H9 (cell line): ENCODE measurements around the gene NEAT1. TPM values are rescaled to one million over a fixed set of nuclear protein-coding genes. Genes with fewer than 3 reads are reported as not detected.

Experiments used
- DNase-seq: peaks from one replicate; pipeline ENCODE4 v3.0.0-alpha.2; 2017
- H2AFZ ChIP-seq: one replicate; pipeline ENCODE4 v1.6.1; 2013; ENCODE audit warnings: mild to moderate bottlenecking, low read length, control low read depth, moderate library complexity
- H2AK5ac ChIP-seq: 2 replicates; pipeline ENCODE4 v1.6.1; 2013; ENCODE audit warnings: low read length, control low read depth, mixed read lengths; ENCODE audit not compliant: insufficient read length
- H2BK120ac ChIP-seq: one replicate; pipeline ENCODE4 v1.6.1; 2013; ENCODE audit warnings: low read depth, mild to moderate bottlenecking, low read length, control low read depth, inconsistent platforms; ENCODE audit not compliant: poor library complexity, severe bottlenecking
- H2BK12ac ChIP-seq: 2 replicates; pipeline ENCODE4 v1.6.1; 2013; ENCODE audit warnings: low read length, control low read depth, mixed read lengths, low read depth; ENCODE audit not compliant: insufficient read length
- H2BK15ac ChIP-seq: 2 replicates; pipeline ENCODE4 v1.6.1; 2013; ENCODE audit warnings: low read depth, low read length, control low read depth
- H2BK20ac ChIP-seq: one replicate; pipeline ENCODE4 v1.6.1; 2013; ENCODE audit warnings: low read depth, mild to moderate bottlenecking, low read length, control low read depth, inconsistent platforms; ENCODE audit not compliant: poor library complexity, severe bottlenecking
- H2BK5ac ChIP-seq: 2 replicates; pipeline ENCODE4 v1.6.1; 2013; ENCODE audit warnings: low read length, control low read depth, mixed read lengths; ENCODE audit not compliant: insufficient read length
- H3K14ac ChIP-seq: 2 replicates; pipeline ENCODE4 v1.6.1; 2013; ENCODE audit warnings: low read length, control low read depth; ENCODE audit not compliant: insufficient read depth
- H3K18ac ChIP-seq: 2 replicates; pipeline ENCODE4 v1.6.1; 2013; ENCODE audit warnings: low read depth, mild to moderate bottlenecking, mixed read lengths, low read length, control low read depth; ENCODE audit not compliant: insufficient read length
- H3K23ac ChIP-seq: 2 replicates; pipeline ENCODE4 v1.6.1; 2013; ENCODE audit warnings: low read length, control low read depth, mixed read lengths, low read depth; ENCODE audit not compliant: insufficient read length
- H3K23me2 ChIP-seq: 2 replicates; pipeline ENCODE4 v1.6.1; 2013; ENCODE audit warnings: low read depth, mild to moderate bottlenecking, mixed read lengths, low read length, control low read depth; ENCODE audit not compliant: insufficient read length, poor library complexity, severe bottlenecking
- H3K27ac ChIP-seq: 2 replicates; pipeline ENCODE4 v1.5.1; 2013; ENCODE audit warnings: low read length, control low read depth, mixed read lengths, low read depth; ENCODE audit not compliant: insufficient read length
- H3K27me3 ChIP-seq: 2 replicates; pipeline ENCODE4 v1.6.1; 2013; ENCODE audit warnings: low read length, control low read depth, inconsistent platforms; ENCODE audit not compliant: insufficient read depth
- H3K4ac ChIP-seq: 2 replicates; pipeline ENCODE4 v1.6.1; 2013; ENCODE audit warnings: low read depth, mild to moderate bottlenecking, control low read depth, inconsistent platforms, low read length, moderate library complexity
- H3K4me1 ChIP-seq: 2 replicates; pipeline ENCODE4 v1.6.1; 2013; ENCODE audit warnings: low read length, control low read depth, inconsistent platforms; ENCODE audit not compliant: insufficient read depth
- H3K4me2 ChIP-seq: 2 replicates; pipeline ENCODE4 v1.6.1; 2013; ENCODE audit warnings: low read length, control low read depth, mixed read lengths; ENCODE audit not compliant: insufficient read length, insufficient read depth
- H3K56ac ChIP-seq: 2 replicates; pipeline ENCODE4 v1.6.1; 2013; ENCODE audit warnings: low read depth, mild to moderate bottlenecking, mixed read lengths, low read length, control low read depth; ENCODE audit not compliant: insufficient read length
- H3K79me1 ChIP-seq: 2 replicates; pipeline ENCODE4 v1.6.1; 2013; ENCODE audit warnings: low read depth, mild to moderate bottlenecking, moderate library complexity, low read length, control low read depth, inconsistent platforms; ENCODE audit not compliant: insufficient read depth, poor library complexity, severe bottlenecking
- H3K79me2 ChIP-seq: 2 replicates; pipeline ENCODE4 v1.6.1; 2013; ENCODE audit warnings: low read length, control low read depth, inconsistent platforms; ENCODE audit not compliant: insufficient read depth
- H3K9ac ChIP-seq: 2 replicates; pipeline ENCODE4 v1.6.1; 2013; ENCODE audit warnings: low read length, control low read depth, mixed read lengths; ENCODE audit not compliant: insufficient read length; ENCODE audit errors: extremely low read depth
- H3K9me3 ChIP-seq: one replicate; pipeline ENCODE4 v1.6.1; 2013; ENCODE audit warnings: low read depth, low read length, inconsistent platforms; ENCODE audit not compliant: control insufficient read depth
- H3T11ph ChIP-seq: one replicate; pipeline ENCODE4 v1.6.1; 2013; ENCODE audit warnings: mild to moderate bottlenecking, low read length, control low read depth, inconsistent platforms
- H4K20me1 ChIP-seq: one replicate; pipeline ENCODE4 v1.6.1; 2013; ENCODE audit not compliant: control insufficient read depth, insufficient read length, insufficient read depth
- H4K5ac ChIP-seq: 2 replicates; pipeline ENCODE4 v1.6.1; 2013; ENCODE audit warnings: low read depth, mild to moderate bottlenecking, mixed read lengths, low read length, control low read depth; ENCODE audit not compliant: insufficient read length
- H4K8ac ChIP-seq: replicated peaks from 2 replicates; pipeline ENCODE4 v1.6.1; 2013; ENCODE audit warnings: low read length, control low read depth, mixed read lengths, low read depth; ENCODE audit not compliant: insufficient read length
- H4K91ac ChIP-seq: 2 replicates; pipeline ENCODE4 v1.6.1; 2013; ENCODE audit warnings: low read depth, mild to moderate bottlenecking, moderate library complexity, mixed read lengths, low read length, control low read depth; ENCODE audit not compliant: insufficient read length
- H3K27ac Mint-ChIP-seq, 3 experiments: 2 replicates in 2 of 3; 3 replicates in 1 of 3; pipeline ENCODE4 v1.8.0; 2020 to 2021; ENCODE audit warnings: mixed read lengths in 3 of 3, mild to moderate bottlenecking in 1 of 3, moderate library complexity in 1 of 3
- H3K27me3 Mint-ChIP-seq: 2 replicates; pipeline ENCODE4 v1.8.0; 2021; ENCODE audit warnings: low read depth, mild to moderate bottlenecking, moderate library complexity, mixed read lengths
- H3K36me3 Mint-ChIP-seq, 3 experiments: 2 replicates in 2 of 3; 3 replicates in 1 of 3; pipeline ENCODE4 v1.8.0; 2020 to 2021; ENCODE audit warnings: low read depth in 3 of 3, mixed read lengths in 3 of 3; ENCODE audit not compliant: insufficient read depth in 1 of 3
- H3K4me1 Mint-ChIP-seq, 2 experiments: 2 replicates each; pipeline ENCODE4 v1.8.0; 2020; ENCODE audit warnings: mixed read lengths in 2 of 2
- H3K4me3 Mint-ChIP-seq, 2 experiments: 2 replicates in 1 of 2; 3 replicates in 1 of 2; pipeline ENCODE4 v1.8.0; 2020 to 2021; ENCODE audit warnings: mild to moderate bottlenecking in 2 of 2, mixed read lengths in 2 of 2, moderate library complexity in 1 of 2
- H3K9me3 Mint-ChIP-seq, 2 experiments: 2 replicates in 1 of 2; 3 replicates in 1 of 2; pipeline ENCODE4 v1.8.0; 2020; ENCODE audit warnings: mild to moderate bottlenecking in 2 of 2, mixed read lengths in 2 of 2, moderate library complexity in 1 of 2
- WGBS: extraction: QIAGEN DNeasy Blood & Tissue Kit; methylation state at CpG from one replicate; pipeline ENCODE4 v1.1.7; 2013; ENCODE audit warnings: missing lambda C conversion rate, low lambda C conversion rate, mixed read lengths; ENCODE audit not compliant: insufficient read length; ENCODE audit errors: extremely low coverage; 5-methylcytosine and 5-hydroxymethylcytosine counted together
- total RNA-seq: library from RNA; stranded (reverse); gene quantifications from 2 replicates; pipeline ENCODE4 v1.2.1, GENCODE V29; 2021
- TF ChIP-seq, protein P1 (sequence below): fragments of 200-600 bp; sonication (generic); conservative IDR thresholded peaks from 3 replicates; pipeline ENCODE4 v1.8.0; 2021; ENCODE audit warnings: antibody characterized with exemption, mild to moderate bottlenecking

Gene NEAT1
- total RNA-seq, 1 experiment from 2014 or later, result 12.7 TPM

DNA sequence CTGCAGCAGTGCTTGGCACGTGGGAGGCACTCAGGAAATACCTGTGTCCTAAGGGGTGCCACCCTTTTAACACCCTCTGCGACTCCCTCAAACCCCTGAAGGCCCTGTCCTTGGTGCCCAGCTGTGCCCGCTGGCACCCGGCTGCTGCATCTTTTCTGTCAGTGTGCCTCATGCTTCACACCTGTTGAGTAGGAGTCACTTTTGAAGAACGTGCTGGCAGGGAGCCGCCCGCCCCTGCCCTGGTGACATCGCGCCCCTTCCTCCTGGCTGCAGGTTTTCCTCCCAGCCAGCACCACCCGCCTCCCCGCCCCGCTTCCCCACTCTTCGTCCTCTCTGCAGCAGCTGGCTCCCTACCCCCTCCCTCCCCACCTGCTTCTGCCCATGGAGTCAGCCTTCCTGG, 18.4 kb upstream of the NEAT1 start:
- H3K4me1 ChIP-seq, result no peaks in the 10 kb centered on the region
- H3K4me1 Mint-ChIP-seq, result peaks cover 0 to 13% of the 10 kb centered on the region in 2 experiments; a peak in 3 of 4 replicates
- H3K9ac ChIP-seq, result no peak overlapping the region
- no peak overlapping the region for H2BK120ac ChIP-seq
- TF ChIP-seq, protein P1, sequence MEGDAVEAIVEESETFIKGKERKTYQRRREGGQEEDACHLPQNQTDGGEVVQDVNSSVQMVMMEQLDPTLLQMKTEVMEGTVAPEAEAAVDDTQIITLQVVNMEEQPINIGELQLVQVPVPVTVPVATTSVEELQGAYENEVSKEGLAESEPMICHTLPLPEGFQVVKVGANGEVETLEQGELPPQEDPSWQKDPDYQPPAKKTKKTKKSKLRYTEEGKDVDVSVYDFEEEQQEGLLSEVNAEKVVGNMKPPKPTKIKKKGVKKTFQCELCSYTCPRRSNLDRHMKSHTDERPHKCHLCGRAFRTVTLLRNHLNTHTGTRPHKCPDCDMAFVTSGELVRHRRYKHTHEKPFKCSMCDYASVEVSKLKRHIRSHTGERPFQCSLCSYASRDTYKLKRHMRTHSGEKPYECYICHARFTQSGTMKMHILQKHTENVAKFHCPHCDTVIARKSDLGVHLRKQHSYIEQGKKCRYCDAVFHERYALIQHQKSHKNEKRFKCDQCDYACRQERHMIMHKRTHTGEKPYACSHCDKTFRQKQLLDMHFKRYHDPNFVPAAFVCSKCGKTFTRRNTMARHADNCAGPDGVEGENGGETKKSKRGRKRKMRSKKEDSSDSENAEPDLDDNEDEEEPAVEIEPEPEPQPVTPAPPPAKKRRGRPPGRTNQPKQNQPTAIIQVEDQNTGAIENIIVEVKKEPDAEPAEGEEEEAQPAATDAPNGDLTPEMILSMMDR, result no peak
- no peaks in the 10 kb centered on the region for H3K79me2 ChIP-seq
- no peaks in the 10 kb centered on the region for H4K20me1 ChIP-seq
- H2BK12ac ChIP-seq, result no peak overlapping the region
- no peak overlapping the region for H4K8ac ChIP-seq
- no peak overlapping the region for H3K56ac ChIP-seq
- no peak overlapping the region for H3K4me3 Mint-ChIP-seq
- DNase-seq, result no peak
- no peaks in the 10 kb centered on the region for H3K27me3 Mint-ChIP-seq
- H3K27ac Mint-ChIP-seq, result no peak overlapping the region
- H3K27me3 ChIP-seq, result no peaks in the 10 kb centered on the region
- no peak overlapping the region for H3K23ac ChIP-seq
- no peak overlapping the region for H3K14ac ChIP-seq
- no peak overlapping the region for H3K18ac ChIP-seq
- no peaks in the 10 kb centered on the region for H3K9me3 ChIP-seq
- no peak overlapping the region for H2AK5ac ChIP-seq
- H4K91ac ChIP-seq, result no peak overlapping the region
- H2AFZ ChIP-seq, result no peak overlapping the region
- no CpG with 5 or more reads among the region's 13 CpGs for WGBS
- H2BK5ac ChIP-seq, result no peak overlapping the region
- no peak overlapping the region for H3T11ph ChIP-seq
- H3K79me1 ChIP-seq, result no peaks in the 10 kb centered on the region
- H3K36me3 Mint-ChIP-seq, result peaks cover 3 to 44% (median 26%) of the 10 kb centered on the region in 3 experiments; a peak in 6 of 7 replicates
- no peaks in the 10 kb centered on the region for H3K9me3 Mint-ChIP-seq
- H4K5ac ChIP-seq, result no peak overlapping the region
- no peaks in the 10 kb centered on the region for H3K23me2 ChIP-seq
- H3K4me2 ChIP-seq, result no peak overlapping the region
- H2BK15ac ChIP-seq, result no peak overlapping the region
- H3K4ac ChIP-seq, result no peak overlapping the region
- H3K27ac ChIP-seq, result no peak overlapping the region
- no peak overlapping the region for H2BK20ac ChIP-seq
